ENCODE data around the gene IREB2. TPM values are rescaled to one million over a fixed set of nuclear protein-coding genes. Genes with fewer than 3 reads are reported as not detected.

IREB2 gene
- total RNA-seq, 1 donor from 2014 or later, result 13.0 TPM

DNA sequence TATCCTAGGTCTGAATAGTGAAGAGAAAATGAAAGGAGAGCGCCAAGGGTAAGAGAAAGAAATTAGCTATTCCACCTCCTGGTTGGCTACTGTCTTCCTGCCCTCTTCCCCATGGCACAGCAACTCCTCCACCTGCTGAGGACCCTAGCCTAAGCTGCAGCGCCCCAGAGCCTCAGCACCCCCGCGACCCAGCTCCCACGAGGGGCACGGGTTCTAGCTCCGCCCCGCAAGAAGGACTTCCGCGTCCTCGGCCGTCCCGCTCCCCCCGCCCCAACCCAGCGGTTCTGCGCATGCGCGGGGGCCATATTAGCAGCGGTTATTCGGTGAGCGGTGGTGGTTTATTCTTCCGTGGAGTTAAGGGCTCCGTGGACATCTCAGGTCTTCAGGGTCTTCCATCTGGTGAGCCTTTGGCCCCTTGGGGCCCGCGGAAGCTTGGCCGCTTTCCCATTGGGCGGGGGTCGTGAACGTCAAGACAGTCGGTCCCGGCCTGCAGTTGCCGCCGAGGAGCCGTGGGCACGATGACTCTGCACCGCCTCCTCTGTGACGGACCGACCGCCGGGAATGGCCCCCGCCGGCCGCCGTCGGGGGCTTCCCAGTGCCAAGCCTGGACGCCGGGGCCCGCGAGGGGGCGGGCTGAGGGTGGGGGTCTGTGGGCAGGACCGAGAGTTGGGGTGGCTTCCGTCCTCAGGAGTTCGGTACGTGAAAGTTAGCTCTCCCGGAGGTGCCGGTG lies 102.3 kb downstream of the IREB2 start, which contains the start of gene PSMA4:
Gene PSMA4 (plus strand): TSS at position 304 of the 730 bp plus-strand sequence. CDS start 1,484 bp downstream, outside the sequence.
- peak; percentile 25 for DNase-seq (ENCODE audit: low read depth)
- peak within 1 kb of the TSS; percentile 75 for H3K4me3 ChIP-seq (ENCODE audit: low read depth, low read length)
- TF ChIP-seq, protein P1, sequence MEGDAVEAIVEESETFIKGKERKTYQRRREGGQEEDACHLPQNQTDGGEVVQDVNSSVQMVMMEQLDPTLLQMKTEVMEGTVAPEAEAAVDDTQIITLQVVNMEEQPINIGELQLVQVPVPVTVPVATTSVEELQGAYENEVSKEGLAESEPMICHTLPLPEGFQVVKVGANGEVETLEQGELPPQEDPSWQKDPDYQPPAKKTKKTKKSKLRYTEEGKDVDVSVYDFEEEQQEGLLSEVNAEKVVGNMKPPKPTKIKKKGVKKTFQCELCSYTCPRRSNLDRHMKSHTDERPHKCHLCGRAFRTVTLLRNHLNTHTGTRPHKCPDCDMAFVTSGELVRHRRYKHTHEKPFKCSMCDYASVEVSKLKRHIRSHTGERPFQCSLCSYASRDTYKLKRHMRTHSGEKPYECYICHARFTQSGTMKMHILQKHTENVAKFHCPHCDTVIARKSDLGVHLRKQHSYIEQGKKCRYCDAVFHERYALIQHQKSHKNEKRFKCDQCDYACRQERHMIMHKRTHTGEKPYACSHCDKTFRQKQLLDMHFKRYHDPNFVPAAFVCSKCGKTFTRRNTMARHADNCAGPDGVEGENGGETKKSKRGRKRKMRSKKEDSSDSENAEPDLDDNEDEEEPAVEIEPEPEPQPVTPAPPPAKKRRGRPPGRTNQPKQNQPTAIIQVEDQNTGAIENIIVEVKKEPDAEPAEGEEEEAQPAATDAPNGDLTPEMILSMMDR (conservative IDR thresholded peaks at IDR 0.05; ENCODE audit: low read depth, low read length), result peak; percentile 14

DNA sequence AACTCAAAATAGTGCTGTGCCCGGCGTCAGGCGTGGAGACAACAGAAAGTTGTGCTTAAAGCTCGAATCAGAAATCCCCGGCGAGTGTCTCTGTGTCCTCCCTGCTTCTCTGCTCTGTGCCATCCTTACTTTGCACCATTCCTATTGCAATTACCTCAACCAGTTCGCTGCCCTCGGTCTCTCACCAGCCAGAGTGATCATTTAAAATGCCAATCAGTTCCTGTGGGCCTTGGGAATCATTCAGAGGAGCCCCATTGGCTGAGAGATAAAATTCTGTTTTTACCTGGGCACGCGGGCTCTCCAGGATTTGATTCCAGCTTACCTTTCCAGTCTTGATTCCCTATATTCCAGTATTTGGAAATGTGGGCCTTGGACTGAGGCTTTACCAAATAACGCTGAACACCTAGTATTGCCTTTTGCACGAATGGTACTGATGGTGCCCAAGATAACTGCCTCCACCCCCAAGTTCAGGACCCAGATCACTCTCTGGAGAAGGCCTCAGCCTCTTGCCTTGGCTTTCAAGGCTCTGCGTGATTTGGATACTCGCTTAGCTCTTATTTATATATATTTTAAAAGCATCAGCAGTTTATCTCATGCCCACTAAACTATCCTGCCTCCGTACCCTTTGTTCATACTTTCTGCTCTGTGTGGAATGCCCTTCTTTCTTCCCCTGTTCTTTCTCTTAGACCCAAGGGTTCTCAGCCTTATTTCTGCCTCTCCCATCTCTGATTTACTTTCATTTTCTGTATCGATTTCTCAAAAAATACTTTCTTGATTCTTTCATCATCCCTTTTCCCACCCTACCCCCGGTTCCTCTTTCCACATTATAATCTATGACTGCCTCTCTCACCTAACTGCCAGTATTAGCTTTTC lies 103.1 kb downstream of the IREB2 start:
- TF ChIP-seq, protein P1 (conservative IDR thresholded peaks at IDR 0.05; ENCODE audit: low read depth, low read length), result no peak
- DNase-seq (ENCODE audit: low read depth), result no peak
- H3K4me3 ChIP-seq (ENCODE audit: low read depth, low read length), result peak overlapping the region; percentile 75

DNA sequence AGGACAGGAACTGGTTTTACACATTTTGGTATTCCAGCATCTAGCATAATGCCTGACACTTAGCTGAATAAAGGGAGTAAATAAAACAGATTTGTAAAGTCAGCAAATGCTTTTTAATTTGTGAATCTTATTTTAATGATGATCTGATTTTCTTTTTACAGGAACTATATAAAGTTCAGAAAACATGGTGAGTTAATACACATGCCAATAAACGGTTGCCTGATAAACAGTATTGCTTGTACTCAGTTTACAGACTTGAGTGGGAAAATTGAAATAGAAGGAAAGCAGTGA lies 103.7 kb downstream of the IREB2 start:
- no peak for DNase-seq (ENCODE audit: low read depth)
- TF ChIP-seq, protein P1 (conservative IDR thresholded peaks at IDR 0.05; ENCODE audit: low read depth, low read length), result no peak
- peak overlapping the region; percentile 75 for H3K4me3 ChIP-seq (ENCODE audit: low read depth, low read length)

DNA sequence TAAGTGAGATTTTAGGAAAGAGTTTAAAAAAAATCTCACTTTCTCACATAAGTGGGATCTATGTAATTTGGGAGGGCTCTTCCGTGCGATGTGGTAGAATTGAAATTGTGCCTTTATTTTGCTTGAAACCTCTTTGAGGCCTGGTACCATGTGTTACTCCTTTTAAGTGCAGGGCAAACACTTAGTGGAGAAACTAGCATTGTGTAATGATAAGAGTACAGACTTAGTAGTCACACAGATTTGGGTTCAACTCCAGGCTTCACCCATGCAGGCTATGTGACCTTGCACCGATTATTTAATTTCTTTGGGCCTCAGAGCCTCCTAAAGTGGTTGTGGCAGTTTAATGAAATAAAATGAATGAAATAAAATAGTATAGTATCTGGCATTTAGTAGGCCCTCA lies 104.6 kb downstream of the IREB2 start:
- TF ChIP-seq, protein P1 (conservative IDR thresholded peaks at IDR 0.05; ENCODE audit: low read depth, low read length), result no peak
- no peak overlapping the region for H3K4me3 ChIP-seq (ENCODE audit: low read depth, low read length)
- DNase-seq (ENCODE audit: low read depth), result no peak

DNA sequence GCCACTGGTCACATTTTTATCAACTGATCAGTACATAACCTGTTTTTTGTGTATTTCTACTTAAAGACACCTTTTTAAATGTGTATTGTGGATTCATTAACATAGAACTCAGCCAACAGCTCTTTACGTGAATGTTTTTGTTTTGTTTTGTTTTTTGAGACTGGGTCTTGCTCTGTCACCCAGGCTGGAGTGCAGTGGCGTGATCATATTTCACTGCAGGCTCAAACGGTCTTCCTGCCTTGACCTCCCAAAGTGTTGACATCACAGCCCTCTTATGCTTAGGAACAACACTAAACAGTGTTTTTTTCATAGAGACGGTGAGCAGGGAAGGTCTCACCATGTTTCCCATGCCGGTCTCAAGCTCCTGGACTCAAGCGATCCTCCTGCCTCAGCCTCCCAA lies 112.2 kb downstream of the IREB2 start:
- DNase-seq (ENCODE audit: low read depth), result no peak
- no peak overlapping the region for H3K4me3 ChIP-seq (ENCODE audit: low read depth, low read length)
- TF ChIP-seq, protein P1 (conservative IDR thresholded peaks at IDR 0.05; ENCODE audit: low read depth, low read length), result no peak

DNA sequence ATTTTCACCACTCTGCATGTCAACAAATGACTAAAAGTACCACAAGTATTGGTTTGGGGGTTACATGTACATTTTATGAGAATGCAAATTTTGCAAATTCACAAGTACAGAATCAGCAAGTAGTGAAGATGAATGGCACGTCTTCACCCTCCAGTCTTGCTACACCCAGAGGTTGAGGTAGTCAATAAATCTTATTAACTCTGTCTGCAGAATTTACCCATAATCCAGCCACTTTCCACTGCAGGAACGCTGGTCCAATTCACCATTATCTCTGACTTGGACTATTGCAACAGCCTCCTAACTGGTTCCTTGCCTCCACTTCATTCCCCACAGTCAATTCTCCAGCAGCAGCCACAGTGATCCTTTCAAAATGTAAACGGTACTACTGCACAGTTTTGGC lies 112.8 kb downstream of the IREB2 start:
- TF ChIP-seq, protein P1 (conservative IDR thresholded peaks at IDR 0.05; ENCODE audit: low read depth, low read length), result no peak
- H3K4me3 ChIP-seq (ENCODE audit: low read depth, low read length), result no peak overlapping the region
- DNase-seq (ENCODE audit: low read depth), result no peak

Other genes with a start within 250 kb of the IREB2 start
- gene ACSBG1, start 203.7 kb upstream of the IREB2 start, total RNA-seq, result 0.07 and 0.35 TPM in 2 replicates
- gene DNAJA4, start 173.7 kb upstream of the IREB2 start, total RNA-seq, result 10.2 and 11.1 TPM in 2 replicates
- gene SKIC8, start 138.6 kb upstream of the IREB2 start, total RNA-seq, result 62.7 and 79.1 TPM in 2 replicates
- gene CRABP1, start 97.9 kb upstream of the IREB2 start, total RNA-seq, result not detected in 2 replicates
- 1.7 and 7.4 TPM in 2 replicates for gene HYKK, start 69.4 kb downstream of the IREB2 start, total RNA-seq
- gene PSMA4, start 102.2 kb downstream of the IREB2 start, total RNA-seq, result 223 and 359 TPM in 2 replicates
- gene CHRNA5, start 127.3 kb downstream of the IREB2 start, total RNA-seq, result 9.1 and 15.3 TPM in 2 replicates
- 0.40 TPM in 1 of 2 replicates, not detected in the other for gene CHRNA3, start 182.8 kb downstream of the IREB2 start, total RNA-seq
- gene CHRNB4, start 203.0 kb downstream of the IREB2 start, total RNA-seq, result 0.23 TPM in 1 of 2 replicates, not detected in the other

Data from epithelial cell of proximal tubule (primary cell).